CD14-positive monocyte (primary cell): ENCODE data around the gene SPEF2. TPM values are rescaled to one million over a fixed set of nuclear protein-coding genes. Genes with fewer than 3 reads are reported as not detected.

ENCODE experiments used
- DNase-seq, 3 donors: peaks; one replicate each; pipeline ENCODE4 v3.0.0-alpha.2; 2011 to 2022
- H2AFZ ChIP-seq: 2 replicates; pipeline ENCODE4 v1.6.0; 2012; ENCODE audit warnings: mild to moderate bottlenecking, low read depth, low read length, inconsistent platforms; ENCODE audit not compliant: insufficient read depth, poor library complexity, severe bottlenecking
- H3K27ac ChIP-seq, 2 donors: 1 replicate in 1 of 2; 2 replicates in 1 of 2; pipeline ENCODE4 v1.5.1; 2012 to 2013; ENCODE audit warnings: low read length in 2 of 2, control low read depth in 1 of 2, inconsistent platforms in 1 of 2, low read depth in 1 of 2, mild to moderate bottlenecking in 1 of 2
- H3K27me3 ChIP-seq, 2 donors: one replicate each; pipeline versions ENCODE4 v1.6.0 to v1.6.1; 2011 to 2013; ENCODE audit warnings: low read length in 2 of 2; ENCODE audit not compliant: control insufficient read depth in 2 of 2, insufficient read depth in 2 of 2
- H3K36me3 ChIP-seq, 2 donors: replicated peaks in 1 of 2; 1 replicate in 1 of 2; 2 replicates in 1 of 2; pipeline versions ENCODE4 v1.5.1 to v1.6.1; 2012 to 2013; ENCODE audit warnings: low read length in 2 of 2, control low read depth in 1 of 2, inconsistent platforms in 1 of 2, mild to moderate bottlenecking in 1 of 2; ENCODE audit not compliant: insufficient read depth in 2 of 2, control insufficient read depth in 1 of 2
- H3K4me1 ChIP-seq, 2 donors: 1 replicate in 1 of 2; 2 replicates in 1 of 2; pipeline versions ENCODE4 v1.5.1 to v1.6.1; 2012 to 2013; ENCODE audit warnings: low read length in 2 of 2, control low read depth in 1 of 2, inconsistent platforms in 1 of 2, mild to moderate bottlenecking in 1 of 2, moderate library complexity in 1 of 2; ENCODE audit not compliant: insufficient read depth in 2 of 2, control insufficient read depth in 1 of 2
- H3K4me2 ChIP-seq: replicated peaks from 2 replicates; pipeline ENCODE3; 2012; ENCODE audit warnings: low read length, moderate library complexity, mild to moderate bottlenecking; ENCODE audit not compliant: poor library complexity, severe bottlenecking; ENCODE audit errors: extremely low read depth
- H3K4me3 ChIP-seq, 3 experiments: fragments of 200-600 bp in 1 of 3; sonication (generic) in 1 of 3; replicated peaks in 1 of 3; 1 replicate in 2 of 3; 2 replicates in 1 of 3; pipeline ENCODE4 v1.5.1; 2011 to 2013; ENCODE audit warnings: low read length in 3 of 3, mild to moderate bottlenecking in 3 of 3, control low read depth in 2 of 3, low read depth in 2 of 3, inconsistent platforms in 1 of 3, moderate library complexity in 1 of 3
- H3K79me2 ChIP-seq: 2 replicates; pipeline ENCODE4 v1.6.0; 2012; ENCODE audit warnings: mild to moderate bottlenecking, control low read depth, inconsistent platforms, low read length, moderate library complexity; ENCODE audit not compliant: insufficient read depth
- H3K9ac ChIP-seq: 2 replicates; pipeline ENCODE4 v1.6.0; 2017; ENCODE audit warnings: low read length, mild to moderate bottlenecking; ENCODE audit not compliant: insufficient read depth, poor library complexity, severe bottlenecking
- H3K9me3 ChIP-seq, 2 donors: replicated peaks in 1 of 2; 1 replicate in 1 of 2; 2 replicates in 1 of 2; pipeline versions ENCODE4 v1.5.1 to v1.6.1; 2012 to 2013; ENCODE audit warnings: low read length in 2 of 2, control low read depth in 1 of 2; ENCODE audit not compliant: control insufficient read depth in 1 of 2, insufficient read depth in 1 of 2
- H4K20me1 ChIP-seq: 2 replicates; pipeline ENCODE4 v1.6.0; 2012; ENCODE audit warnings: mild to moderate bottlenecking, low read length, control low read depth, moderate library complexity; ENCODE audit not compliant: insufficient read depth
- H3K27ac Mint-ChIP-seq, 7 donors: one replicate each; pipeline ENCODE4 v1.8.0; 2020; ENCODE audit warnings: mild to moderate bottlenecking in 7 of 7, mixed read lengths in 7 of 7, moderate library complexity in 6 of 7, inconsistent platforms in 2 of 7
- H3K27me3 Mint-ChIP-seq, 3 donors: one replicate each; pipeline ENCODE4 v1.8.0; 2021 to 2022; ENCODE audit warnings: low read depth in 3 of 3, mild to moderate bottlenecking in 3 of 3, mixed read lengths in 3 of 3, moderate library complexity in 3 of 3, inconsistent platforms in 1 of 3
- H3K36me3 Mint-ChIP-seq, 2 donors: one replicate each; pipeline ENCODE4 v1.8.0; 2020; ENCODE audit warnings: mixed read lengths in 2 of 2, inconsistent platforms in 1 of 2, mild to moderate bottlenecking in 1 of 2
- H3K4me1 Mint-ChIP-seq: one replicate; pipeline ENCODE4 v1.8.0; 2020; ENCODE audit warnings: mild to moderate bottlenecking, mixed read lengths
- H3K4me3 Mint-ChIP-seq, 2 donors: one replicate each; pipeline ENCODE4 v1.8.0; 2020; ENCODE audit warnings: mild to moderate bottlenecking in 2 of 2, mixed read lengths in 2 of 2, moderate library complexity in 1 of 2
- H3K9me3 Mint-ChIP-seq, 7 donors: one replicate each; pipeline ENCODE4 v1.8.0; 2020 to 2022; ENCODE audit warnings: mixed read lengths in 7 of 7, mild to moderate bottlenecking in 6 of 7, moderate library complexity in 6 of 7, inconsistent platforms in 2 of 7
- CTCF ChIP-seq: fragments of 200-600 bp; IDR thresholded peaks from one replicate; pipeline ENCODE4 v1.8.0; 2022; ENCODE audit warnings: antibody characterized with exemption, mild to moderate bottlenecking
- WGBS: methylation state at CpG from one replicate; pipeline ENCODE4 v1.1.5; 2013; ENCODE audit warnings: missing lambda C conversion rate; ENCODE audit not compliant: insufficient coverage; 5-methylcytosine and 5-hydroxymethylcytosine counted together
- intact Hi-C, 2 donors: fragments of 100-400 bp; cut with micrococcal nuclease; formaldehyde crosslinking; loops; one replicate each; pipeline versions ENCODE4 v1.15.0 to v1.15.1; 2023
- polyA plus RNA-seq, 3 donors: library from polyadenylated mRNA; depleted of rRNA in 1 of 3; unstranded in 2 of 3; stranded (reverse) in 1 of 3; fragments of 300-500 nt in 2 of 3; fragments of >200 nt in 1 of 3; fragmentation: Illumina TruSeq in 2 of 3; gene quantifications; 1 replicate in 2 of 3; 2 replicates in 1 of 3; pipeline ENCODE4 v1.2.3, GENCODE V29; 2012 to 2021

SPEF2 gene
- polyA plus RNA-seq, 3 donors = 0.46 to 0.96 (median 0.48) TPM

DNA sequence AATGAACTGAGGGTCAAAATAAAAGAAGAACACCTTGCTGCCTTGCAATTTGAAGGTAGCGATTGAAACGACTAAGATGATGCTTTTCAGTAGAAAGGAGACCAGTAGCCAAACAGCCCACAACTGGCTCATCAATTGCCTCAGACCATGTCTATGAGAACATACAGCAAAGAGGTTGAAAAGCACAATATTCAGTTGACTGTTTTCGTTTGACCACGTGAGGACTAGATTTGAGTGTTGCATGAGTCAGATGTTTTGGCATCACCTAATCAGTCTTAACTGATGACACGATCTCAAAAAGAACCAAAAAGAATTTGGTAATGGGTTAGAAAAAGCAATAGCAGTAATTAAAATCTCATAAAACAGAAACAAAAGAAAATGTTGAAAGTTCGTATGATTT lies 156.3 kb downstream of the SPEF2 start:
- no peaks in the 10 kb centered on the region for H3K36me3 Mint-ChIP-seq
- no peaks in the 10 kb centered on the region for H4K20me1 ChIP-seq
- H3K9ac ChIP-seq = no peak overlapping the region
- H3K27ac ChIP-seq = no peak overlapping the region
- no peak overlapping the region for H2AFZ ChIP-seq
- H3K79me2 ChIP-seq = no peaks in the 10 kb centered on the region
- no peaks in the 10 kb centered on the region for H3K36me3 ChIP-seq
- H3K27ac Mint-ChIP-seq = no peak overlapping the region
- no peak overlapping the region for H3K4me2 ChIP-seq
- H3K9me3 ChIP-seq = no peaks in the 10 kb centered on the region
- 100% methylated on average over 3 of the region's 6 CpGs for WGBS
- peaks cover 0 to 2% (median 0%) of the 10 kb centered on the region in 7 donors for H3K9me3 Mint-ChIP-seq
- peaks cover 0 to 2% (median 2%) of the 10 kb centered on the region in 3 donors for H3K27me3 Mint-ChIP-seq
- intact Hi-C loops = no loop called here
- no peak for TF ChIP-seq CTCF
- H3K4me3 ChIP-seq = no peak overlapping the region
- no peak for DNase-seq
- no peaks in the 10 kb centered on the region for H3K4me1 ChIP-seq
- H3K4me3 Mint-ChIP-seq = no peak overlapping the region
- H3K4me1 Mint-ChIP-seq = peaks cover 7% of the 10 kb centered on the region
- H3K27me3 ChIP-seq = no peaks in the 10 kb centered on the region

GRCh38 chr5:35776757-35777156 lies 159.1 kb downstream of the SPEF2 start:
- peaks cover 0 to 2% (median 0%) of the 10 kb centered on the region in 3 donors for H3K27me3 Mint-ChIP-seq
- intact Hi-C loops = no loop called here
- H4K20me1 ChIP-seq = no peaks in the 10 kb centered on the region
- no peaks in the 10 kb centered on the region for H3K9me3 Mint-ChIP-seq
- no peaks in the 10 kb centered on the region for H3K79me2 ChIP-seq
- no peak overlapping the region for H3K4me2 ChIP-seq
- H3K27ac Mint-ChIP-seq = no peak overlapping the region
- H3K4me1 ChIP-seq = no peaks in the 10 kb centered on the region
- H3K27me3 ChIP-seq = no peaks in the 10 kb centered on the region
- H3K36me3 ChIP-seq = no peaks in the 10 kb centered on the region
- peaks cover 3% of the 10 kb centered on the region for H3K4me1 Mint-ChIP-seq
- no peaks in the 10 kb centered on the region for H3K36me3 Mint-ChIP-seq
- no peak overlapping the region for H3K27ac ChIP-seq
- no peak overlapping the region for H3K4me3 Mint-ChIP-seq
- no peak for DNase-seq
- no peak overlapping the region for H3K9ac ChIP-seq
- H3K9me3 ChIP-seq = no peaks in the 10 kb centered on the region
- no peak overlapping the region for H3K4me3 ChIP-seq
- H2AFZ ChIP-seq = no peak overlapping the region
- TF ChIP-seq CTCF = no peak
